ENCODE measurements around the gene BSG. TPM values are rescaled to one million over a fixed set of nuclear protein-coding genes. Genes with fewer than 3 reads are reported as not detected.

Gene BSG
- total and polyA plus RNA-seq, 9 of the 15 experiments (the other 6 are each of a cell fraction or from before 2014, with no cell fraction given), result 4.6 to 495 (median 187) TPM

- TF ChIP-seq YBX1 (IDR thresholded peaks at IDR 0.05) (no peak), EZH2 (IDR thresholded peaks at IDR 0.05; ENCODE audit: borderline replicate concordance, low read depth, low read length) (no peak), ZBTB40 (IDR thresholded peaks at IDR 0.05) (0 out of 2 replicates have a peak, but pooled peaks have one; percentile 23), ZBTB40 (CRISPR knock-in tag; IDR thresholded peaks at IDR 0.05) (no peak), ETS1 (conservative IDR thresholded peaks at IDR 0.05; ENCODE audit: control insufficient read depth, low read depth, low read length) (0 out of 2 replicates have a peak, but pooled peaks have one; percentile 28), MYC (IDR thresholded peaks at IDR 0.05; ENCODE audit: low read depth, low read length) (no peak), MYC (CRISPR knock-in tag; IDR thresholded peaks at IDR 0.05; ENCODE audit: borderline replicate concordance, low read depth) (peak; percentile 41; the same call in 1 of the 2 replicates), OTX1 (CRISPR knock-in tag; IDR thresholded peaks at IDR 0.05) (no peak), PTBP1 (IDR thresholded peaks at IDR 0.05; ENCODE audit: low read depth, low read length) (no peak), SMARCB1 (IDR thresholded peaks at IDR 0.05; ENCODE audit: insufficient read length, low read depth) (no peak), POLR2H (tag; IDR thresholded peaks at IDR 0.05; ENCODE audit: low read depth) (no peak), CBX5 (IDR thresholded peaks at IDR 0.05; ENCODE audit: borderline replicate concordance, low read depth) (no peak), ZNF3 (CRISPR knock-in tag; IDR thresholded peaks at IDR 0.05) (no peak), ARNT (IDR thresholded peaks at IDR 0.05) (no peak), BHLHE40 (IDR thresholded peaks at IDR 0.05; ENCODE audit: low read length) (no peak), RBBP5 (IDR thresholded peaks at IDR 0.05; ENCODE audit: borderline replicate concordance, insufficient read depth, low read length, poor library complexity, severe bottlenecking) (peak; percentile 44), FOXJ2 (tag; IDR thresholded peaks at IDR 0.05) (no peak), ZNF197 (CRISPR knock-in tag; IDR thresholded peaks at IDR 0.05; ENCODE audit: low read depth) (no peak; the same call in none of the 2 replicates), NELFE (IDR thresholded peaks at IDR 0.05; ENCODE audit: insufficient read depth, insufficient read length) (no peak)
These were observed 535 bp downstream of the BSG start (continued) for GRCh38 chr19:572743-573518.
